GM12878 (cell line): ENCODE data around the gene STK39. TPM values are rescaled to one million over a fixed set of nuclear protein-coding genes. Genes with fewer than 3 reads are reported as not detected.

Experiments used
- ATAC-seq: fragments of 200-7000 bp; cut with Tn5 transposase; 3 replicates; pipeline ENCODE4 v1.9.1; 2020; ENCODE audit warnings: mild to moderate bottlenecking, moderate library complexity
- BruUV-seq: library from RNA; stranded (reverse); fragments of 400-500 nt; replicated peaks from 2 replicates; lab custom pipeline; 2021; lab: Mats Ljungman, UMichigan
- CTCF ChIA-PET: fragments of 300-600 bp; sonication (Branson Sonifier 250); formaldehyde crosslinking; extraction: SDS; loops from one replicate; lab custom pipeline; 2021; ENCODE audit warnings: inconsistent platforms; lab: Yijun Ruan, JAX
- POLR2A ChIA-PET: fragments of 350-600 bp; formaldehyde crosslinking; extraction: SDS; loops from one replicate; lab custom pipeline; 2021; ENCODE audit warnings: inconsistent platforms; lab: Charles Lee
- RAD21 ChIA-PET: fragments of 300-600 bp; sonication (Branson Sonifier 250); formaldehyde crosslinking; loops from one replicate; lab custom pipeline; 2023; ENCODE audit warnings: antibody characterized with exemption; ENCODE audit not compliant: unreplicated experiment; lab: Charles Lee
- SMC1A ChIA-PET: fragments of 300-600 bp; sonication (Branson Sonifier 250); formaldehyde crosslinking; loops from one replicate; lab custom pipeline; 2023; ENCODE audit not compliant: unreplicated experiment, uncharacterized antibody; lab: Charles Lee
- DNase-seq: peaks from one replicate; pipeline ENCODE4 v3.0.0-alpha.2; 2011; ENCODE audit warnings: low read depth, low spot score
- FAIRE-seq: peaks from 3 replicates; lab custom pipeline; 2011; peaks lifted over from hg19 to GRCh38; lab: Jason Lieb, UNC
- H2AFZ ChIP-seq: 2 replicates; pipeline ENCODE4 v1.6.0; 2011; ENCODE audit warnings: low read depth, low read length, control low read depth; ENCODE audit not compliant: control insufficient read depth
- H3K27ac ChIP-seq: 2 replicates; pipeline ENCODE4 v1.5.1; 2011; ENCODE audit warnings: control low read depth; ENCODE audit not compliant: control insufficient read depth, insufficient read depth
- H3K27me3 ChIP-seq, 2 experiments: replicated peaks in 1 of 2; 2 replicates each; pipeline versions ENCODE4 v1.6.0 to v1.6.1; 2011; ENCODE audit warnings: low read length in 1 of 2; ENCODE audit not compliant: control insufficient read depth in 2 of 2, insufficient read depth in 2 of 2
- H3K36me3 ChIP-seq, 2 experiments: 2 replicates each; pipeline ENCODE4 v1.5.1; 2011; ENCODE audit warnings: low read length in 1 of 2; ENCODE audit not compliant: control insufficient read depth in 2 of 2, insufficient read depth in 2 of 2
- H3K4me1 ChIP-seq: 2 replicates; pipeline ENCODE4 v1.6.1; 2011; ENCODE audit warnings: mild to moderate bottlenecking, low read length, moderate library complexity, mixed read lengths; ENCODE audit not compliant: control insufficient read depth, insufficient read depth
- H3K4me2 ChIP-seq: 2 replicates; pipeline ENCODE4 v1.6.0; 2011; ENCODE audit warnings: control low read depth; ENCODE audit not compliant: control insufficient read depth, insufficient read depth
- H3K4me3 ChIP-seq: fragments of 200-600 bp; sonication (generic); 2 replicates; pipeline ENCODE4 v1.5.1; 2016
- H3K79me2 ChIP-seq: 2 replicates; pipeline ENCODE4 v1.6.0; 2011; ENCODE audit warnings: low read length; ENCODE audit not compliant: control insufficient read depth, insufficient read depth
- H3K9ac ChIP-seq: 2 replicates; pipeline ENCODE4 v1.8.0; 2011; ENCODE audit warnings: low read length, control low read depth, mixed read lengths; ENCODE audit not compliant: control insufficient read depth, insufficient read depth
- H3K9me3 ChIP-seq: replicated peaks from 3 replicates; pipeline ENCODE4 v1.5.1; 2011; ENCODE audit warnings: mild to moderate bottlenecking, low read length; ENCODE audit not compliant: control insufficient read depth, insufficient read depth
- H4K20me1 ChIP-seq: 2 replicates; pipeline ENCODE4 v1.6.0; 2011; ENCODE audit not compliant: control insufficient read depth, insufficient read depth
- BACH1 ChIP-seq: fragments of 450-650 bp; IDR thresholded peaks from 2 replicates; pipeline ENCODE4 v1.6.1; 2017; ENCODE audit warnings: mild to moderate bottlenecking, borderline replicate concordance
- CBFB ChIP-seq: IDR thresholded peaks from 2 replicates; pipeline ENCODE4 v1.6.1; 2016; ENCODE audit warnings: antibody characterized with exemption, low read depth
- CBX5 ChIP-seq: sonication (generic); IDR thresholded peaks from 2 replicates; pipeline ENCODE4 v1.6.1; 2016; ENCODE audit warnings: low read depth, moderate library complexity, mild to moderate bottlenecking, inconsistent platforms
- IKZF2 ChIP-seq, 2 experiments: fragments of 450-650 bp; IDR thresholded peaks; 2 replicates each; pipeline ENCODE4 v1.6.1; 2017; ENCODE audit warnings: mild to moderate bottlenecking in 2 of 2, moderate library complexity in 2 of 2
- KAT2A ChIP-seq: conservative IDR thresholded peaks from 2 replicates; pipeline ENCODE4 v1.6.1; 2011; ENCODE audit warnings: low read depth, low read length; ENCODE audit not compliant: control insufficient read depth
- POU2F2 ChIP-seq: IDR thresholded peaks from 3 replicates; pipeline ENCODE4 v1.6.1; 2011; ENCODE audit warnings: low read depth, mild to moderate bottlenecking, low read length, borderline replicate concordance
- RAD21 ChIP-seq: IDR thresholded peaks from 2 replicates; pipeline ENCODE4 v1.6.1; 2011; ENCODE audit warnings: mild to moderate bottlenecking, low read depth, low read length, moderate library complexity; ENCODE audit not compliant: insufficient read depth
- RAD51 ChIP-seq: fragments of 450-650 bp; IDR thresholded peaks from 2 replicates; pipeline ENCODE4 v1.6.1; 2016; ENCODE audit warnings: moderate library complexity, mild to moderate bottlenecking, inconsistent platforms
- ZNF274 ChIP-seq: IDR thresholded peaks from one replicate; pipeline ENCODE4 v1.8.0; 2011; ENCODE audit not compliant: insufficient read length, insufficient read depth
- ZNF622 ChIP-seq: fragments of 450-650 bp; IDR thresholded peaks from 2 replicates; pipeline ENCODE4 v1.6.1; 2017; ENCODE audit warnings: mild to moderate bottlenecking, inconsistent platforms
- WGBS: methylation state at CpG from one replicate; pipeline ENCODE4 v1.1.6; 2016; ENCODE audit warnings: low lambda C conversion rate; ENCODE audit not compliant: insufficient replicate concordance, insufficient coverage; ENCODE audit errors: missing lambda C conversion rate; 5-methylcytosine and 5-hydroxymethylcytosine counted together
- in situ Hi-C: fragments of 300-500 bp; cut with MboI; formaldehyde crosslinking; loops from 9 replicates; pipeline ENCODE4 v1.14.3; 2018; ENCODE audit warnings: mixed read lengths
- intact Hi-C: fragments of 100-400 bp; cut with micrococcal nuclease; formaldehyde crosslinking; loops from one replicate; pipeline ENCODE4 v1.14.2; 2022; ENCODE audit not compliant: unreplicated experiment
- polyA plus RNA-seq, 11 experiments: library from polyadenylated mRNA; depleted of rRNA in 4 of 11; unstranded in 6 of 11; stranded (reverse) in 5 of 11; fragments of >200 nt; fragmentation: Nextera tagmentation in 4 of 11; fragmentation: Illumina TruSeq in 1 of 11; extraction: Ambion mirVana in 4 of 11; extraction: Trizol in 1 of 11; gene quantifications; 1 replicate in 1 of 11; 2 replicates in 10 of 11; pipeline versions ENCODE4 v1.2.1 to v1.2.3, GENCODE V29; 2011 to 2016; ENCODE audit warnings: inconsistent platforms in 2 of 11, missing spikeins in 2 of 11, low read depth in 1 of 11
- total RNA-seq, 4 experiments: library from RNA; depleted of rRNA in 3 of 4; stranded (reverse); fragments of >200 nt in 3 of 4; fragmentation: Illumina TruSeq in 1 of 4; extraction: Trizol in 1 of 4; gene quantifications; 2 replicates each; pipeline versions ENCODE4 v1.2.1 to v1.2.3, GENCODE V29; 2013 to 2021

Gene STK39
- total and polyA plus RNA-seq, 10 of the 15 experiments (the other 5 are each of a cell fraction or from before 2014, with no cell fraction given): 0.03 to 0.21 (median 0.07) TPM; not detected in 5

DNA sequence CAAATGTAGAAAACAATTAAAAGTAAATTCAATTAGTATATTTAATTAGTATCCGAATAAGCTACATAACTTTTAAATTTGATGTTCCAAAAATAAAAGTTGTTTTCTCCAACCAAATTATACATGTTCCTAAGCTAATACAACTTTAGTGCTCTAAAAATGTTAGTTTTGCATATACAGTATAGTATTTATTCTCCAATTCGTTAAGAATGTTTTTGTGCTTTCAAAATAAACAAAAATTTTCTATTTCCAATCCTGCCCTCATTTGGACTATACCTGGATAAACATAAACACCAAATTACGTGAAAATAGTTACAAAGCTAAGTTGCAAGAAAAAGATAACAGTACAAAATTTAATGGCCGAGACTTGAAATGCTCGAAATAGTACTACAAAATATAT, 71.9 kb downstream of the STK39 start (continued):
- TF ChIP-seq RAD21 (no peak), RAD51 (no peak), BACH1 (no peak), CBFB (no peak), CBX5 (no peak)

GRCh38 chr2:168174756-168175155, 72.6 kb downstream of the STK39 start:
- H4K20me1 ChIP-seq: no peaks in the 10 kb centered on the region
- intact Hi-C loops (no loop called here), in situ Hi-C loops (no loop called here)
- no peak overlapping the region for H3K9ac ChIP-seq
- H3K4me3 ChIP-seq: no peak overlapping the region
- ATAC-seq: no peak
- no TSS peak for BruUV-seq
- no peaks in the 10 kb centered on the region for H3K4me1 ChIP-seq
- POLR2A ChIA-PET: no interaction called here
- H2AFZ ChIP-seq: no peak overlapping the region
- SMC1A ChIA-PET: no interaction called here
- CTCF ChIA-PET: interaction anchor here (0.6 to 0.7 kb wide), 2 partner anchors 63 to 106 kb away, joined by 3 read pairs; no protein-coding TSS in a partner anchor
- FAIRE-seq: no peak
- 23% methylated on average over 2 of the region's 2 CpGs for WGBS
- no peak overlapping the region for H3K27ac ChIP-seq
- no peaks in the 10 kb centered on the region for H3K9me3 ChIP-seq
- H3K27me3 ChIP-seq: peaks cover 3 to 8% of the 10 kb centered on the region in 2 experiments; a peak in 2 of 4 replicates
- TF ChIP-seq KAT2A (no peak), ZNF274 (no peak)
- no peaks in the 10 kb centered on the region for H3K79me2 ChIP-seq
- RAD21 ChIA-PET: no interaction called here
- DNase-seq: no peak
- no peak overlapping the region for H3K4me2 ChIP-seq
- no peaks in the 10 kb centered on the region for H3K36me3 ChIP-seq

DNA sequence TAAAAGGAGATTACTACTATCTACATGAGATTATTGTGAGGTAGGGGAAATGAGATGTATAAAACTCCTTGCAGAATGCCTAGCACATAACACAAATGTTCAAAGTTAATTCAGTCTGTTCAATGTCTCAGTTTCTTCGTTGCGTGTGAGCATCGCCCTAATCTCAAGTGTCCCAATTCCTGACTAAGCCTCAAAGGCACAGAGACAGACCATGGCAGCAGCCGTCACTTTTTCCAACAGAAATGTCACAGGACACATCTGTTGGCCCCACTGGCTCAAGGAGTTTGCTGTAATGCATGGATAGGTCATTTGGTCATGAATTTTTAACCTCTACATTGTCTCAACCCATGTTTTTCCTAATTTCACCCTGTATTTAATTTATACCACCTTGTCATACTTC, 75.3 kb downstream of the STK39 start:
- ChIA-PET CTCF (no interaction called here), POLR2A (no interaction called here)
- no peak for ATAC-seq
- Histone ChIP-seq H3K9me3 (no peaks in the 10 kb centered on the region), H3K27me3 (peaks cover 1 to 6% of the 10 kb centered on the region in 2 experiments; a peak in 2 of 4 replicates), H3K4me3 (no peak overlapping the region), H3K36me3 (no peaks in the 10 kb centered on the region)
- DNase-seq: no peak
- no peak for FAIRE-seq
- no TSS peak for BruUV-seq
- no peak for TF ChIP-seq POU2F2
- TF ChIP-seq IKZF2 (IDR thresholded peaks at IDR 0.05): no peak
- TF ChIP-seq ZNF622: no peak
- TF ChIP-seq, all 136 proteins: peak for 0
- H3K9ac ChIP-seq: no peak overlapping the region
- no peaks in the 10 kb centered on the region for H4K20me1 ChIP-seq
- no peak overlapping the region for H3K27ac ChIP-seq
- in situ Hi-C loops: no loop called here
- H3K4me2 ChIP-seq: no peak overlapping the region
- no peaks in the 10 kb centered on the region for H3K4me1 ChIP-seq
- no peak overlapping the region for H2AFZ ChIP-seq
- ChIA-PET RAD21 (no interaction called here), SMC1A (no interaction called here)
- intact Hi-C loops: no loop called here
- H3K79me2 ChIP-seq: no peaks in the 10 kb centered on the region
- WGBS: 68% methylated on average over 4 of the region's 4 CpGs
